TTC549 (cell line): ENCODE results near the gene DHX57.
A peak's percentile ranks its signal among the peaks of the same experiment; 100 is the strongest.

ENCODE experiments used
- FAIRE-seq: peaks from 2 replicates; lab custom pipeline; 2012; peaks lifted over from hg19 to GRCh38; lab: Jason Lieb, UNC

DHX57 gene

GRCh38 chr2:38751596-38752410 lies 123.9 kb downstream of the DHX57 start:
- FAIRE-seq = peak; percentile 19

- FAIRE-seq = peak; percentile 96
Observed at GRCh38 chr2:38750891-38751595, 124.7 kb downstream of the DHX57 start, which contains the start of gene SRSF7. Gene SRSF7 (minus strand): TSS chr2:38751361. CDS start chr2:38751256, 105 bp downstream.

- no peak for FAIRE-seq
Observed at GRCh38 chr2:38750011-38750890, 125.5 kb downstream of the DHX57 start.

DNA sequence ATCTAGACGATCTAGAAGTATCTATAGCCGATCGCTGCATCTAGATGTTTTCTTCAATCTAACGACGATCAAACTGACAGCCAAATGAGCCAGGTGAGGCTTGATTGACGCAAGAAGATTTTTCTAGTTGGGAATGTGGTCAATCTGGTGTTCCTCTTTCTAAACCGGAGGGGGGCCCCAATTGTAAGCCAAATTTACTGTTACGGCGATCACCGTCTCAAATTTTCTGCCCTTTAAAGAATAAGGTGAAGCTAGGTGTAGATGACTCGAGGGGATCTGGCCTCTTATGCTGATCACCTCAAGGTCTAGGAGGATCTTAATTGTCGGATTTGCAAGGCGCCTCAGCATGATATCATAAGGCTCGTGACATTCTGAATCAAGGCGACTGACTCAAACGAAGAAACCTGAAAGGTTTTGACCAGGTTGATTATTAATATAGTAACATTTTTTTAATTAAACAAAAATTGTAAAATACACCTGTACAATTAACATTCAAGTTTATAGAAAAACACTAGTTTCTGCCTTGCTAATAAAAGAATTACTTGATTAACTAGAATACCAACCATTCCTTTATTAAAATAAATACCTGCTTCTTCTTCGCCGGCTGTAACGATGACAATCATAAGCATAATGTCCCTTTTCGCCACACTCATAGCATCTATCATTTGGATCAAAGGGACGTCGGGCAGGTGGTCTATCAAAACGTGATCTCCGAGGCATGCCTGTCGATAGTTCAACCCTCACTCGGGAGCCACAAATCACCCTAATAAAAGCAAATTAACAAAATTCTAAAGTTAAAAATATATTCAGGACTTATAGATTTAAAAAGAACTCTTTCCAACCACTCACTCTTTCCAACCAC lies 126.6 kb downstream of the DHX57 start:
- FAIRE-seq = no peak

DNA sequence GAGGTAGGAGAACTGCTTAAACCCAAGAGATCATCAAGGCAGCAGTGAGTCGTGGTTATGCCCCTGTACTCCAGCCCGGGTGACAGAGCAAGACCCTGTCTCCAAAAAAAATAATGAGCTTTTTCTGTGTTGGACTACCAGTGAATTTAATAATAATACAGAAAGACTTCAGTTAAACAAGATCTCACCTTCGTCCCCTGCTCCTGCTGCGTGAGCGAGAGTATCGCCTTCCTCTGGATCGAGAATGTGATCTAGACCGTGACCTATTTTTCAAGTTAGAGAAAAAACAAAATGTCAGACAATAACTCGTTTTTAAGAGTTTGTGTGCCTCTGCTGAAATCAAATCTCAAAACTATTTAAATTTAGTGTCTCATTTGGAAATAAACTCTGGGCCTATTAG lies 127.3 kb downstream of the DHX57 start:
- no peak for FAIRE-seq

DNA sequence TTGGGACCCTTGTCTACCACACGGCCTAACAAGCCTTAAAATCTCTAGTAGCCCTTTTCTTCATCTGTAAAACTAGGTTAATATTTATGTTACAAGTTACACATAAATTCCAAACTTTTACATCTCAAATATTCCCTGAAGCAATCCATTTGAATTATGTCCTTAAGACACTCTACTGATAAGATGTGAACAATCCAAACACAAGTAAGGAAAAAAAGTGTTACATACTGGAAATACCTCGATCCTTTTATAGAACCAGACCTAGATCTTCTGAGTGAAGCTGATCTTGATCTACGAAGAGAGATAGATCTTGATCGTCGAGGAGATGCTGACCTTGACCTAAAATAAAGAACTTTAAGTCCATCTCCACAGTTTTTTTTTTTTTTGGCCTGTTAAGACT lies 127.9 kb downstream of the DHX57 start:
- no peak for FAIRE-seq
